ENCODE results near the gene RBBP8. TPM values are rescaled to one million over a fixed set of nuclear protein-coding genes. Genes with fewer than 3 reads are reported as not detected.

The RBBP8 gene
- total and polyA plus RNA-seq, 4 donors = 6.5 to 9.8 (median 7.4) TPM

- Histone ChIP-seq H3K4me1 (ENCODE audit: control insufficient read depth in 4 of 4, insufficient read depth in 4 of 4, low read length in 3 of 4) (peaks cover 0 to 14% (median 6%) of the 10 kb centered on the region in 4 donors), H3K4me3 (ENCODE audit: low read depth in 1 of 3, low read length in 3 of 3) (no peak overlapping the region), H3K36me3 (ENCODE audit: control insufficient read depth in 4 of 4, insufficient read depth in 3 of 4, low read depth in 1 of 4, low read length in 3 of 4) (no peaks in the 10 kb centered on the region), H3K27ac (ENCODE audit: low read depth in 1 of 2, low read length in 2 of 2) (no peak overlapping the region), H3K9me3 (ENCODE audit: control insufficient read depth in 4 of 4, low read length in 3 of 4) (no peaks in the 10 kb centered on the region), H3K9ac (ENCODE audit: low read depth in 1 of 2, low read length in 2 of 2) (no peak overlapping the region), H3K27me3 (ENCODE audit: control insufficient read depth in 4 of 4, insufficient read depth in 4 of 4, low read length in 3 of 4) (no peaks in the 10 kb centered on the region)
- TF ChIP-seq MAX (IDR thresholded peaks at IDR 0.05) = no peak
- no peak for TF ChIP-seq JUND (IDR thresholded peaks at IDR 0.05)
- peak; percentile 74 for TF ChIP-seq CTCF (IDR thresholded peaks at IDR 0.05; ENCODE audit: low read depth, low read length, missing input control)
- TF ChIP-seq ATF3 (IDR thresholded peaks at IDR 0.05) = no peak
- peak; percentile 80 to 87 for TF ChIP-seq RAD21 (IDR thresholded peaks at IDR 0.05)
- DNase-seq (ENCODE audit: low spot score) = peak; percentile 76
- 86% methylated on average over 2 of the region's 2 CpGs for WGBS
Observed at GRCh38 chr18:22930089-22930713, 2.9 kb upstream of the RBBP8 start.

- Histone ChIP-seq H3K9ac (ENCODE audit: low read depth in 1 of 2, low read length in 2 of 2) (peak overlapping the region; percentile 73 to 83), H3K9me3 (ENCODE audit: control insufficient read depth in 4 of 4, low read length in 3 of 4) (no peaks in the 10 kb centered on the region), H3K4me1 (ENCODE audit: control insufficient read depth in 4 of 4, insufficient read depth in 4 of 4, low read length in 3 of 4) (peaks cover 0 to 11% (median 3%) of the 10 kb centered on the region in 4 donors), H3K4me3 (ENCODE audit: low read depth in 1 of 3, low read length in 3 of 3) (peak overlapping the region; percentile 60 to 95 (median 84)), H3K27me3 (ENCODE audit: control insufficient read depth in 4 of 4, insufficient read depth in 4 of 4, low read length in 3 of 4) (no peaks in the 10 kb centered on the region), H3K36me3 (ENCODE audit: control insufficient read depth in 4 of 4, insufficient read depth in 3 of 4, low read depth in 1 of 4, low read length in 3 of 4) (no peaks in the 10 kb centered on the region), H3K27ac (ENCODE audit: low read depth in 1 of 2, low read length in 2 of 2) (peak overlapping the region; percentile 91 to 96)
- under 1% methylated on average over 17 of the region's 17 CpGs for WGBS
- TF ChIP-seq SP1 (IDR thresholded peaks at IDR 0.05) (no peak), YY1 (IDR thresholded peaks at IDR 0.05) (peak; percentile 14), HNF4A (conservative IDR thresholded peaks at IDR 0.05) (no peak), HNF4G (IDR thresholded peaks at IDR 0.05) (no peak), REST (IDR thresholded peaks at IDR 0.05) (no peak), MAX (IDR thresholded peaks at IDR 0.05) (no peak)
- no peak for DNase-seq (ENCODE audit: low spot score)
Observed at GRCh38 chr18:22932885-22933205, 283 bp upstream of the RBBP8 start.

- H3K9me3 ChIP-seq (ENCODE audit: control insufficient read depth in 4 of 4, low read length in 3 of 4) = no peaks in the 10 kb centered on the region
- peak overlapping the region; percentile 91 to 96 for H3K27ac ChIP-seq (ENCODE audit: low read depth in 1 of 2, low read length in 2 of 2)
- H3K9ac ChIP-seq (ENCODE audit: low read depth in 1 of 2, low read length in 2 of 2) = peak overlapping the region in 1 of 2 donors; percentile 45
- H3K4me3 ChIP-seq (ENCODE audit: low read depth in 1 of 3, low read length in 3 of 3) = peak overlapping the region; percentile 60 to 95 (median 84)
- no peaks in the 10 kb centered on the region for H3K27me3 ChIP-seq (ENCODE audit: control insufficient read depth in 4 of 4, insufficient read depth in 4 of 4, low read length in 3 of 4)
- H3K36me3 ChIP-seq (ENCODE audit: control insufficient read depth in 4 of 4, insufficient read depth in 3 of 4, low read depth in 1 of 4, low read length in 3 of 4) = no peaks in the 10 kb centered on the region
- H3K4me1 ChIP-seq (ENCODE audit: control insufficient read depth in 4 of 4, insufficient read depth in 4 of 4, low read length in 3 of 4) = peaks cover 0 to 11% (median 3%) of the 10 kb centered on the region in 4 donors
- WGBS = 12% methylated on average over 16 of the region's 16 CpGs
- DNase-seq (ENCODE audit: low spot score) = no peak
- TF ChIP-seq RAD21 (IDR thresholded peaks at IDR 0.05) (peak in 1 of 2 donors; percentile 1), ATF3 (IDR thresholded peaks at IDR 0.05) (no peak), NR2F2 (IDR thresholded peaks at IDR 0.05) (no peak), MAX (IDR thresholded peaks at IDR 0.05) (no peak), CTCF (IDR thresholded peaks at IDR 0.05; ENCODE audit: low read depth, low read length, missing input control) (no peak), FOXA1 (IDR thresholded peaks at IDR 0.05) (no peak)
Observed at GRCh38 chr18:22933966-22934423, 867 bp downstream of the RBBP8 start.

Data from liver (tissue), 9 donors.